Adrenal gland (tissue), 12 donors: Measurements from ENCODE around the gene AJUBA. TPM values are rescaled to one million over a fixed set of nuclear protein-coding genes. Genes with fewer than 3 reads are reported as not detected.

Experiments used
- DNase-seq, 7 donors: peaks; one replicate each; pipeline ENCODE4 v3.0.0-alpha.2; 2019 to 2020
- H3K27ac ChIP-seq, 5 donors: fragments of 200-600 bp; sonication (generic) in 4 of 5; 1 replicate in 3 of 5; 2 replicates in 2 of 5; pipeline versions ENCODE4 v1.5.1 to v1.8.0; 2016 to 2020; ENCODE audit warnings: mild to moderate bottlenecking in 1 of 5
- H3K27me3 ChIP-seq: fragments of 200-600 bp; 2 replicates; pipeline ENCODE4 v1.8.0; 2021
- H3K36me3 ChIP-seq, 2 donors: fragments of 200-600 bp; replicated peaks in 1 of 2; 1 replicate in 1 of 2; 2 replicates in 1 of 2; pipeline versions ENCODE4 v1.5.1 to v1.8.0; 2018 to 2022
- H3K4me1 ChIP-seq, 2 donors: fragments of 200-600 bp; replicated peaks in 1 of 2; 1 replicate in 1 of 2; 2 replicates in 1 of 2; pipeline versions ENCODE4 v1.5.1 to v1.8.0; 2018 to 2021
- H3K4me3 ChIP-seq, 4 donors: fragments of 200-600 bp; sonication (generic) in 3 of 4; one replicate each; pipeline ENCODE4 v1.5.1; 2016 to 2018
- H3K9me3 ChIP-seq, 3 donors: fragments of 200-600 bp; sonication (generic) in 1 of 3; replicated peaks in 1 of 3; 1 replicate in 2 of 3; 2 replicates in 1 of 3; pipeline versions ENCODE4 v1.5.1 to v1.8.0; 2016 to 2021
- CTCF ChIP-seq, 6 experiments: fragments of 450-650 bp in 4 of 6; fragments of 200-600 bp in 2 of 6; sonication (generic) in 1 of 6; IDR thresholded peaks; 1 replicate in 5 of 6; 2 replicates in 1 of 6; pipeline versions ENCODE4 v1.5.1 to v1.8.0; 2016 to 2021; ENCODE audit warnings: antibody characterized with exemption in 6 of 6, mild to moderate bottlenecking in 2 of 6, moderate library complexity in 1 of 6
- POLR2A ChIP-seq, 2 donors: fragments of 450-650 bp; IDR thresholded peaks; one replicate each; pipeline ENCODE4 v1.6.1; 2017; ENCODE audit warnings: antibody characterized with exemption in 2 of 2, mild to moderate bottlenecking in 2 of 2, moderate library complexity in 1 of 2
- WGBS, 4 donors: extraction: QIAGEN DNeasy Blood & Tissue Kit in 2 of 4; methylation state at CpG; one replicate each; pipeline versions ENCODE4 v1.1.5 to v1.1.7; 2013 to 2017; 5-methylcytosine and 5-hydroxymethylcytosine counted together
- intact Hi-C, 2 donors: fragments of 100-400 bp; cut with DNase I; formaldehyde crosslinking; loops; one replicate each; pipeline versions ENCODE4 v1.14.1 to v1.15.0; 2022 to 2023
- polyA plus RNA-seq, 3 donors: library from polyadenylated mRNA; stranded (reverse); fragments of 200-250 nt in 2 of 3; fragments of 350-450 nt in 1 of 3; fragmentation: Illumina TruSeq in 1 of 3; extraction: RNeasy Lipid Tissue Mini Kit (QIAGEN cat#74804) in 1 of 3; gene quantifications; one replicate each; pipeline ENCODE4 v1.2.3, GENCODE V29; 2013 to 2014
- total RNA-seq, 9 donors: library from RNA; depleted of rRNA in 4 of 9; stranded (reverse); fragments of >200 nt in 4 of 9; fragments of 120-200 nt in 1 of 9; fragmentation: NEBNext Ultra II Directional in 1 of 9; extraction: Animal tissue kit (Norgen Biotek cat#: 25700) in 1 of 9; gene quantifications; one replicate each; pipeline versions ENCODE4 v1.1.0 to v1.2.4, GENCODE V29; 2013 to 2023
- donor health status: healthy with polysubstance abuse.
- donor health status: Bipolar disorder and iron deficiency.
- donor health status: DM: yes; HTN: yes; CAD: no.
- donor health status: DM: no; HTN: no; CAD: no.
- donor health status: DM: no; HTN: no; CAD: no.
- donor health status: DM: yes; HTN: yes; CAD: no.

The AJUBA gene
- total and polyA plus RNA-seq, 12 donors = 1.4 to 12.6 (median 4.5) TPM

- Histone ChIP-seq H3K27me3 (no peaks in the 10 kb centered on the region), H3K9me3 (no peaks in the 10 kb centered on the region), H3K27ac (no peak overlapping the region), H3K4me3 (no peak overlapping the region), H3K4me1 (no peaks in the 10 kb centered on the region), H3K36me3 (no peaks in the 10 kb centered on the region)
- DNase-seq = no peak
- no peak for TF ChIP-seq POLR2A (IDR thresholded peaks at IDR 0.05)
- no peak for TF ChIP-seq CTCF (IDR thresholded peaks at IDR 0.05)
- intact Hi-C loops = no loop called here
- WGBS, 4 donors = 84 to 90% (median 89%) methylated on average over 15 to 16 of the region's 16 CpGs
Observed at GRCh38 chr14:22998329-22999012, 16.1 kb upstream of the AJUBA start.

DNA sequence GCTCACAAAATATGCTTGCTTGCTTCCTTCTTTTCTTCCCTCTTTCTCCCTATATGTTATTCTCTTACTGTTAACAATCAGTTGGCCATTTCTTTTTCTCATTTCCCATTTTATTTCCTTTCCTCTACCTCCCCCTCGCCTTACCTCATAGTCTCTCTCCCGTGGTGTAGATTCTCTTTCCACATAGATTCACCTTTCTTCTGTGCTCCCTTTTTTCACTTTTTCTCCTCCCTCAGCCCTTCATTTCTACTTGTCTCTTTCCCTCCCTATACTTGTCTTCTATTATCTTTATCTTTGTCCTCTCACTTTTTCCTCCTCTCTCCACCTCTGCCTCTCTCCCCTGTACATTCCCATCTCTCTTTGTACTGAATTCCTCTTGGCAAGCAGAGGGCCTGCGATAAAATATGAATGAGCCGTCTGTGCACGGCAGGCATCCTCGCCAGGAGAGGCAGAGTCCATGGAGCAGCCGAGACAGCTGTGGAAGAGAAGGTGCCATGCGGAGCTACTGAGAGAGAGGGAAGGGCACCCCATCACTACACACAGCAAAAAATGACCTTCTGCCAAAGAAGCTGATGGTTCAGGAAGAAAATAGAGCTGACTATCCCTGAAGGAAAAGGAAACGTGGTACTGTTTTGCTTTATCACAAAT is 15.4 kb upstream of the AJUBA start:
- no peaks in the 10 kb centered on the region for H3K36me3 ChIP-seq
- H3K27me3 ChIP-seq = no peaks in the 10 kb centered on the region
- H3K4me1 ChIP-seq = no peaks in the 10 kb centered on the region
- H3K9me3 ChIP-seq = no peaks in the 10 kb centered on the region
- TF ChIP-seq CTCF (IDR thresholded peaks at IDR 0.05) (no peak), POLR2A (IDR thresholded peaks at IDR 0.05) (no peak)
- 74 to 85% (median 79%) methylated on average over 9 of the region's 9 CpGs for WGBS, 4 donors
- no peak for DNase-seq
- intact Hi-C loops = no loop called here
- H3K27ac ChIP-seq = no peak overlapping the region
- H3K4me3 ChIP-seq = no peak overlapping the region

DNA sequence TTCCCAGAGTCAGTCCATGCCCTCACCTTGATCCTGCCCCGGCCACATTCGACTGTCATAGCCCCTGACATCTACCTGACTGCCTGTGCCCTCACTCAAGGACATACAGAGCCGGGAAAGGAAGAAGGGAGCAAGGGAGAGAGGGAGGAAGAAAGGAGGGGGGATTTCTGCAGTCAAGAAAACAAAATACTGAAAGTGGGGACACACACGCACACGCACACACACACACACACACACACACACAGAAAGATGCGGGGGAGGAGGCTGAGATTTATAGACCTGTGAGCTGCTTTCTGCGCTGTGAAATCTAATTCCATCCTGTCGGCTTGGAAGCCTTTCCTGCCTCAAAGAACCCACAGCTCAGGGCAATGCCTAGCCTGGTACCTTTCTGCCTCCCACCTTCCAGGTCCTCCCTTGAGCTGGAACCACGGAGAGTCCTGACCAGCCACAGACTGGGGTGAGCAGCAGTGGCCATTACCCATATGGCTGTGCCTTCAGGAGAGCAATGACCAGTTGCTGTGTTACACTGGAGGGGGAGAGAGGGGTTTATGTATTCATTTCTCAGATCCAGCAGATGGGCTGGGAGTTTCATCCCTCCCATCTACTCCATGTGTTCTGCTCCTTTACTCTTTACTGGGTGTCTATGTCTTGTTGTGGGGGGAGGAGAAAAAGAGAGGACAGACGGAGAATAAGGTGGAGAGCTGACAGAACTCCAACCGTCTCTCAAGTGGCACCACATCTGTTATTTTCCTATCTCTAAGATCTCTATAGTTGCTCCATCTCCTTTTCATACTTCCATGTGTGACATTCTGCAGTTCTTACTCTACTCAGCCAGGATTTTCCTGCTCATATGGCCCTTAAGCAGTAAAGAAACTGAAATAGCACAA is 14.7 kb upstream of the AJUBA start:
- intact Hi-C loops = no loop called here
- H3K27ac ChIP-seq = no peak overlapping the region
- WGBS, 4 donors = 44 to 58% (median 56%) methylated on average over 10 to 11 of the region's 11 CpGs
- H3K36me3 ChIP-seq = no peaks in the 10 kb centered on the region
- H3K4me1 ChIP-seq = no peaks in the 10 kb centered on the region
- no peaks in the 10 kb centered on the region for H3K9me3 ChIP-seq
- no peak overlapping the region for H3K4me3 ChIP-seq
- H3K27me3 ChIP-seq = no peaks in the 10 kb centered on the region
- DNase-seq = no peak
- TF ChIP-seq POLR2A (IDR thresholded peaks at IDR 0.05) (no peak), CTCF (IDR thresholded peaks at IDR 0.05) (no peak)
